ENCODE measurements around the gene ASTN2.

GRCh38 chr9:117265253-117265652, 149.6 kb downstream of the ASTN2 start:
- TF ChIP-seq CTCF (conservative IDR thresholded peaks at IDR 0.05), result no peak
- TF ChIP-seq ZFX (IDR thresholded peaks at IDR 0.05), result no peak
